GM18511 (cell line): ENCODE data around the gene MYO9A.

Experiments used
- ATAC-seq: cut with Tn5 transposase; IDR thresholded peaks from one replicate; pipeline ENCODE4 v1.9.1; 2021; ENCODE audit warnings: mild to moderate bottlenecking, moderate library complexity; ENCODE audit not compliant: unreplicated experiment

The MYO9A gene

GRCh38 chr15:72118017-72118978, at the start of gene MYO9A, which contains the start of gene SENP8:
TSS of gene MYO9A (minus strand) at chr15:72118150. CDS start at chr15:72046563, 71,587 bp downstream.
TSS of gene SENP8 (plus strand) at chr15:72118403. CDS start at chr15:72139624, 21,221 bp downstream.
- peak; percentile 64 for ATAC-seq

- no peak for ATAC-seq
Measured at GRCh38 chr15:72167445-72167844, 49.5 kb upstream of the MYO9A start.

GRCh38 chr15:72166716-72167417, 48.9 kb upstream of the MYO9A start:
- ATAC-seq, result no peak

- no peak for ATAC-seq
Measured at GRCh38 chr15:72163719-72164118, 45.8 kb upstream of the MYO9A start.

- ATAC-seq, result no peak
Measured at GRCh38 chr15:72162569-72162968, 44.6 kb upstream of the MYO9A start.

GRCh38 chr15:72161361-72162132, 43.6 kb upstream of the MYO9A start:
- no peak for ATAC-seq

GRCh38 chr15:72160696-72161245, 42.8 kb upstream of the MYO9A start:
- ATAC-seq, result no peak

- ATAC-seq, result no peak
Measured at GRCh38 chr15:72156928-72157327, 39.0 kb upstream of the MYO9A start.

- peak; percentile 80 for ATAC-seq
Measured at GRCh38 chr15:72155635-72156616, 38.0 kb upstream of the MYO9A start.

GRCh38 chr15:72155003-72155621, 37.2 kb upstream of the MYO9A start:
- ATAC-seq, result no peak

- ATAC-seq, result no peak
Measured at GRCh38 chr15:72154316-72154715, 36.4 kb upstream of the MYO9A start.

GRCh38 chr15:72153269-72154000, 35.5 kb upstream of the MYO9A start:
- no peak for ATAC-seq

GRCh38 chr15:72147418-72147817, 29.5 kb upstream of the MYO9A start:
- ATAC-seq, result no peak

GRCh38 chr15:72146934-72147333, 29.0 kb upstream of the MYO9A start:
- no peak for ATAC-seq

- ATAC-seq, result no peak
Measured at GRCh38 chr15:72146221-72146620, 28.3 kb upstream of the MYO9A start.

GRCh38 chr15:72141171-72142084, 23.5 kb upstream of the MYO9A start:
- ATAC-seq, result peak; percentile 100

GRCh38 chr15:72140088-72140487, 22.1 kb upstream of the MYO9A start:
- no peak for ATAC-seq
